ENCODE results near the gene PCNX1.

Gene PCNX1

GRCh38 chr14:70954068-70954467 is 46.8 kb downstream of the PCNX1 start (continued):
- TF ChIP-seq TSHZ1 (tag by site-specific recombination; IDR thresholded peaks at IDR 0.05; ENCODE audit: borderline replicate concordance) (no peak), ZNF791 (tag by site-specific recombination; IDR thresholded peaks at IDR 0.05) (no peak), REST (tag by site-specific recombination; IDR thresholded peaks at IDR 0.05) (no peak), ZNF585B (tag by site-specific recombination; IDR thresholded peaks at IDR 0.05) (no peak), ZNF324 (tag by site-specific recombination; IDR thresholded peaks at IDR 0.05) (no peak), SETDB1 (IDR thresholded peaks at IDR 0.05; ENCODE audit: insufficient read length, low read length) (no peak), ZNF146 (tag by site-specific recombination; IDR thresholded peaks at IDR 0.05) (no peak), CTCF (tag by site-specific recombination; IDR thresholded peaks at IDR 0.05) (no peak), HIC1 (tag by site-specific recombination; IDR thresholded peaks at IDR 0.05) (no peak)

- H3K4me3 ChIP-seq (ENCODE audit: low read depth, low read length), result no peak overlapping the region
- CTCF ChIA-PET, result interaction anchor here (0.6 to 1.1 kb wide), 16 partner anchors 10 to 850 kb away, joined by 3 to 6 read pairs (median 3); no protein-coding TSS in a partner anchor
- peaks cover 10 to 13% of the 10 kb centered on the region in 2 experiments for H3K36me3 ChIP-seq (ENCODE audit: control insufficient read depth in 2 of 2, insufficient read depth in 1 of 2, low read length in 2 of 2)
- H3K9me3 ChIP-seq (ENCODE audit: control insufficient read depth, insufficient read depth, low read depth, low read length), result no peaks in the 10 kb centered on the region
- POLR2A ChIA-PET, result no interaction called here
- H3K27ac ChIP-seq (ENCODE audit: extremely low read depth, low read depth, low read length), result no peak overlapping the region
- no peaks in the 10 kb centered on the region for H3K4me1 ChIP-seq (ENCODE audit: control insufficient read depth, insufficient read depth, low read length)
- TF ChIP-seq ZNF654 (tag by site-specific recombination; IDR thresholded peaks at IDR 0.05; ENCODE audit: low read depth), result peak; percentile 40
- no peak for TF ChIP-seq ZNF48 (tag by site-specific recombination; IDR thresholded peaks at IDR 0.05)
- TF ChIP-seq ZNF660 (tag by site-specific recombination; IDR thresholded peaks at IDR 0.05), result 0 out of 2 replicates have a peak, but pooled peaks have one; percentile 32
- no peak for TF ChIP-seq ZBTB20 (tag by site-specific recombination; IDR thresholded peaks at IDR 0.05)
Measured at GRCh38 chr14:70955543-70956480, 48.6 kb downstream of the PCNX1 start.

Measured in HEK293 (cell line).